Keratinocyte (primary cell): ENCODE measurements around the gene DNPEP. TPM values are rescaled to one million over a fixed set of nuclear protein-coding genes. Genes with fewer than 3 reads are reported as not detected.

Experiments used
- DNase-seq: peaks from one replicate; pipeline ENCODE4 v3.0.0-alpha.2; 2011; ENCODE audit warnings: low read depth, missing footprints, low spot score
- FAIRE-seq: peaks from 2 replicates; lab custom pipeline; 2011; peaks lifted over from hg19 to GRCh38; lab: Jason Lieb, UNC
- H2AFZ ChIP-seq: 2 replicates; pipeline ENCODE4 v1.6.0; 2012; ENCODE audit warnings: low read length, control low read depth, inconsistent platforms; ENCODE audit not compliant: control insufficient read depth
- H3K27ac ChIP-seq: 2 replicates; pipeline ENCODE4 v1.5.1; 2011; ENCODE audit warnings: low read length; ENCODE audit not compliant: control insufficient read depth, insufficient read depth
- H3K27me3 ChIP-seq: 3 replicates; pipeline ENCODE4 v1.6.0; 2011; ENCODE audit warnings: low read length; ENCODE audit not compliant: control insufficient read depth, insufficient read depth; ENCODE audit errors: extremely low read depth
- H3K36me3 ChIP-seq, 2 experiments: 2 replicates in 1 of 2; 3 replicates in 1 of 2; pipeline ENCODE4 v1.5.1; 2011; ENCODE audit warnings: low read length in 2 of 2, mild to moderate bottlenecking in 1 of 2; ENCODE audit not compliant: control insufficient read depth in 2 of 2, insufficient read depth in 2 of 2; ENCODE audit errors: extremely low read depth in 1 of 2
- H3K4me1 ChIP-seq: 3 replicates; pipeline ENCODE4 v1.5.1; 2011; ENCODE audit warnings: low read length; ENCODE audit not compliant: control insufficient read depth, insufficient read depth; ENCODE audit errors: extremely low read depth
- H3K4me2 ChIP-seq: 3 replicates; pipeline ENCODE4 v1.6.0; 2011; ENCODE audit warnings: low read depth, low read length; ENCODE audit not compliant: control insufficient read depth, insufficient read depth; ENCODE audit errors: extremely low read depth
- H3K4me3 ChIP-seq, 3 experiments: fragments of 200-600 bp in 1 of 3; sonication (generic) in 1 of 3; 2 replicates in 2 of 3; 3 replicates in 1 of 3; pipeline ENCODE4 v1.5.1; 2011 to 2016; ENCODE audit warnings: low read length in 3 of 3, mild to moderate bottlenecking in 3 of 3, control low read depth in 2 of 3, inconsistent platforms in 1 of 3, low read depth in 1 of 3, mixed read lengths in 1 of 3, mixed run types in 1 of 3, moderate library complexity in 1 of 3; ENCODE audit not compliant: control insufficient read depth in 2 of 3, insufficient read depth in 2 of 3; ENCODE audit errors: extremely low read depth in 1 of 3
- H3K79me2 ChIP-seq: 2 replicates; pipeline ENCODE4 v1.6.0; 2012; ENCODE audit warnings: low read length; ENCODE audit not compliant: control insufficient read depth, insufficient read depth
- H3K9ac ChIP-seq: 3 replicates; pipeline ENCODE4 v1.6.0; 2011; ENCODE audit warnings: low read length; ENCODE audit not compliant: control insufficient read depth, insufficient read depth; ENCODE audit errors: extremely low read depth
- H3K9me1 ChIP-seq: 3 replicates; pipeline ENCODE4 v1.6.0; 2011; ENCODE audit warnings: low read length; ENCODE audit not compliant: control insufficient read depth, insufficient read depth; ENCODE audit errors: extremely low read depth
- H3K9me3 ChIP-seq: 2 replicates; pipeline ENCODE4 v1.5.1; 2012; ENCODE audit warnings: low read depth, low read length; ENCODE audit not compliant: control insufficient read depth
- H4K20me1 ChIP-seq: 3 replicates; pipeline ENCODE4 v1.6.0; 2011; ENCODE audit warnings: low read length; ENCODE audit not compliant: control insufficient read depth, insufficient read depth; ENCODE audit errors: extremely low read depth
- EZH2 ChIP-seq: IDR thresholded peaks from one replicate; pipeline ENCODE4 v1.6.1; 2012; ENCODE audit warnings: inconsistent platforms, mild to moderate bottlenecking, low read length, moderate library complexity
- dilution Hi-C: fragments of 300-500 bp; cut with MboI; formaldehyde crosslinking; loops from one replicate; pipeline ENCODE4 v1.7.0; 2020; ENCODE audit warnings: low sequenced_read_pairs; ENCODE audit not compliant: extremely low pct_ligation_motif_present
- polyA plus RNA-seq, 5 experiments: library from polyadenylated mRNA; depleted of rRNA in 3 of 5; stranded (reverse) in 3 of 5; stranded (forward) in 1 of 5; unstranded in 1 of 5; fragments of >200 nt; gene quantifications; 1 replicate in 1 of 5; 2 replicates in 3 of 5; 3 replicates in 1 of 5; pipeline versions ENCODE4 v1.2.1 to v1.2.3, GENCODE V29; 2011 to 2012; ENCODE audit warnings: missing spikeins in 2 of 5, low read depth in 1 of 5, low replicate concordance in 1 of 5
- TF ChIP-seq, protein P1 (sequence below), 3 experiments: IDR thresholded peaks in 1 of 3; conservative IDR thresholded peaks in 1 of 3; optimal IDR thresholded peaks in 1 of 3; 2 replicates in 2 of 3; 3 replicates in 1 of 3; pipeline versions ENCODE3 to v1.5.1; 2011; ENCODE audit warnings: low read length in 3 of 3, mild to moderate bottlenecking in 3 of 3, moderate library complexity in 2 of 3, control low read depth in 1 of 3, inconsistent platforms in 1 of 3; ENCODE audit not compliant: insufficient read depth in 2 of 3; ENCODE audit errors: extremely low read depth in 1 of 3

DNPEP gene
- polyA plus RNA-seq, 1 donor (not counting 4 experiments of a cell fraction or from before 2014, with no cell fraction given), result 34.1 TPM

DNA sequence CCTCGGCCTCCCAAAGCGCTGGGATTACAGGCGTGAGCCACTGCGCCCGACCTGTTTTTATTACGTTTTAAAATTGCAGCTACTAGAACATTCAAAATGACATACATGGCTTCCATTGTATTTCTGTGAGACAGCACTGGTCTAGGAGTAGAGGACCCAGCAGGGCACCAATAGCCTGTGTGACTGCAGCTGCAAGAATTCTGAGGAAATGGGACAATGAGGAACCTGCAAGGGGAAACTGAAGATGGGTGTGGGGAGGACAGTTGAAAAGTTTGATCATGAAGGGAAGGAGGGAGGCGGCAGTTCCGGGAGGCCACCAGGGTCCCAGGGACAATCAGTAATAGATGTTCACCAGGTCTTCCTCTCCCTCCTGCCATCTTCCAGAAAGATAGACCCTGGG, 13.9 kb upstream of the DNPEP start:
- no peak overlapping the region for H3K27ac ChIP-seq
- dilution Hi-C loops, result no loop called here
- H3K9ac ChIP-seq, result no peak overlapping the region

DNA sequence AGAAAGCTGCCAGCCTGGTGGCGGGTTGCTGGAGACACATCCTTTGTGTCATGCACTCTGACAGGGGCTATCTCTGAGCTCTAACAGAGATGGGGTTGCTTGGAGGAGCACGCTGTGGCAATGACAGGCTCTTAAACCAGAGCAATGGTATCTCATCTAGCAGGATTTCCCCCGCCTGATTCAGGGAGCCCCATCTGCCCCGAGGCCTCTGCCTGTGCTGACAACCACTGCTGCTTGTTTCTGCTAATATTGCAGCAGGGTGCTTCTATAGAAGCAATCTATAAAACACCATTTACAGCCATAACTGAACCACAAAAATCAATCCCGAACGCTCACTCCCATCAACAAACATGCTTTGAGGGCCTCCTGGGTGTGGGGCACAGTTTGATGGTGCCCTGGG, 12.8 kb upstream of the DNPEP start:
- H3K4me2 ChIP-seq, result no peak overlapping the region
- no peak overlapping the region for H3K9ac ChIP-seq
- no peak overlapping the region for H2AFZ ChIP-seq
- H3K27ac ChIP-seq, result no peak overlapping the region
- H3K27me3 ChIP-seq, result no peaks in the 10 kb centered on the region
- DNase-seq (no peak), FAIRE-seq (no peak)
- H4K20me1 ChIP-seq, result no peaks in the 10 kb centered on the region
- H3K36me3 ChIP-seq, result no peaks in the 10 kb centered on the region
- H3K4me1 ChIP-seq, result peaks cover 3% of the 10 kb centered on the region
- no peaks in the 10 kb centered on the region for H3K79me2 ChIP-seq
- H3K9me3 ChIP-seq, result no peaks in the 10 kb centered on the region
- dilution Hi-C loops, result no loop called here
- no peak overlapping the region for H3K4me3 ChIP-seq
- H3K9me1 ChIP-seq, result no peaks in the 10 kb centered on the region
- TF ChIP-seq, protein P1, sequence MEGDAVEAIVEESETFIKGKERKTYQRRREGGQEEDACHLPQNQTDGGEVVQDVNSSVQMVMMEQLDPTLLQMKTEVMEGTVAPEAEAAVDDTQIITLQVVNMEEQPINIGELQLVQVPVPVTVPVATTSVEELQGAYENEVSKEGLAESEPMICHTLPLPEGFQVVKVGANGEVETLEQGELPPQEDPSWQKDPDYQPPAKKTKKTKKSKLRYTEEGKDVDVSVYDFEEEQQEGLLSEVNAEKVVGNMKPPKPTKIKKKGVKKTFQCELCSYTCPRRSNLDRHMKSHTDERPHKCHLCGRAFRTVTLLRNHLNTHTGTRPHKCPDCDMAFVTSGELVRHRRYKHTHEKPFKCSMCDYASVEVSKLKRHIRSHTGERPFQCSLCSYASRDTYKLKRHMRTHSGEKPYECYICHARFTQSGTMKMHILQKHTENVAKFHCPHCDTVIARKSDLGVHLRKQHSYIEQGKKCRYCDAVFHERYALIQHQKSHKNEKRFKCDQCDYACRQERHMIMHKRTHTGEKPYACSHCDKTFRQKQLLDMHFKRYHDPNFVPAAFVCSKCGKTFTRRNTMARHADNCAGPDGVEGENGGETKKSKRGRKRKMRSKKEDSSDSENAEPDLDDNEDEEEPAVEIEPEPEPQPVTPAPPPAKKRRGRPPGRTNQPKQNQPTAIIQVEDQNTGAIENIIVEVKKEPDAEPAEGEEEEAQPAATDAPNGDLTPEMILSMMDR (optimal IDR thresholded peaks at IDR 0.05 in 1 of 3, IDR thresholded peaks at IDR 0.05 in 1 of 3, conservative IDR thresholded peaks at IDR 0.05 in 1 of 3; ENCODE audit: extremely low read depth in 1 of 3, insufficient read depth in 2 of 3, low read length in 3 of 3), result no peak
- no peak for TF ChIP-seq EZH2

More for the DNA sequence above, 13.9 kb upstream of the DNPEP start:
- no peaks in the 10 kb centered on the region for H4K20me1 ChIP-seq
- no peaks in the 10 kb centered on the region for H3K79me2 ChIP-seq
- TF ChIP-seq, protein P1 (optimal IDR thresholded peaks at IDR 0.05 in 1 of 3, IDR thresholded peaks at IDR 0.05 in 1 of 3, conservative IDR thresholded peaks at IDR 0.05 in 1 of 3; ENCODE audit: extremely low read depth in 1 of 3, insufficient read depth in 2 of 3, low read length in 3 of 3), result no peak
- TF ChIP-seq EZH2, result no peak
- FAIRE-seq (no peak), DNase-seq (no peak)
- H3K9me1 ChIP-seq, result no peaks in the 10 kb centered on the region
- H3K27me3 ChIP-seq, result no peaks in the 10 kb centered on the region
- no peaks in the 10 kb centered on the region for H3K9me3 ChIP-seq
- H3K4me3 ChIP-seq, result no peak overlapping the region
- H3K36me3 ChIP-seq, result no peaks in the 10 kb centered on the region
- no peak overlapping the region for H3K4me2 ChIP-seq
- peaks cover 3% of the 10 kb centered on the region for H3K4me1 ChIP-seq
- H2AFZ ChIP-seq, result no peak overlapping the region
